Memory B cell (primary cell): ENCODE results near the gene BCKDK.

Experiments
- ATAC-seq: fragments of 150-1000 bp; cut with Tn5 transposase; 2 replicates; pipeline ENCODE4 v1.10.0; 2021; ENCODE audit warnings: low read depth, mild to moderate bottlenecking, moderate library complexity
- DNase-seq, 2 donors: peaks; one replicate each; pipeline ENCODE4 v3.0.0; 2022; ENCODE audit warnings: low spot score in 2 of 2
- H3K27ac Mint-ChIP-seq: one replicate; pipeline ENCODE4 v1.8.0; 2022; ENCODE audit warnings: mild to moderate bottlenecking, moderate library complexity, mixed read lengths
- H3K27me3 Mint-ChIP-seq: one replicate; pipeline ENCODE4 v1.8.0; 2022; ENCODE audit warnings: mixed read lengths
- H3K36me3 Mint-ChIP-seq: one replicate; pipeline ENCODE4 v1.8.0; 2022; ENCODE audit warnings: mild to moderate bottlenecking, mixed read lengths
- H3K4me1 Mint-ChIP-seq: one replicate; pipeline ENCODE4 v1.8.0; 2022; ENCODE audit warnings: mixed read lengths
- H3K4me3 Mint-ChIP-seq: one replicate; pipeline ENCODE4 v1.8.0; 2022; ENCODE audit warnings: mild to moderate bottlenecking, moderate library complexity, mixed read lengths
- H3K9me3 Mint-ChIP-seq: one replicate; pipeline ENCODE4 v1.8.0; 2022; ENCODE audit warnings: mixed read lengths

BCKDK gene

DNA sequence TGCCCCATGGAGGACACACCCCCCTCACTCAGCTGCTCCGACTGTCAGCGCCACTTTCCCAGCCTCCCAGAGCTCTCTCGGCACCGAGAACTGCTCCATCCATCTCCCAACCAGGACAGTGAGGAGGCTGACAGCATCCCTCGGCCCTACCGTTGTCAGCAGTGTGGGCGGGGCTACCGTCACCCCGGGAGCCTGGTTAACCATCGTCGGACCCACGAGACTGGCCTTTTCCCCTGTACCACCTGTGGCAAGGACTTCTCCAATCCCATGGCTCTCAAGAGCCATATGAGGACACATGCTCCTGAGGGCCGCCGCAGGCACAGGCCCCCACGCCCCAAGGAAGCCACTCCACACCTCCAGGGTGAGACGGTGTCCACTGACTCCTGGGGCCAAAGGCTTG lies 31.9 kb upstream of the BCKDK start:
- ATAC-seq: no peak
- no peaks in the 10 kb centered on the region for H3K9me3 Mint-ChIP-seq
- DNase-seq: no peak
- H3K4me3 Mint-ChIP-seq: no peak overlapping the region
- no peak overlapping the region for H3K27ac Mint-ChIP-seq
- H3K27me3 Mint-ChIP-seq: no peaks in the 10 kb centered on the region
- peaks cover 32% of the 10 kb centered on the region for H3K4me1 Mint-ChIP-seq
- peaks cover 15% of the 10 kb centered on the region for H3K36me3 Mint-ChIP-seq

- Mint-ChIP-seq H3K36me3 (peaks cover 15% of the 10 kb centered on the region), H3K27me3 (no peaks in the 10 kb centered on the region), H3K9me3 (no peaks in the 10 kb centered on the region), H3K27ac (no peak overlapping the region), H3K4me3 (no peak overlapping the region), H3K4me1 (peaks cover 31% of the 10 kb centered on the region)
- ATAC-seq (no peak), DNase-seq (no peak)
These were observed 31.2 kb upstream of the BCKDK start for GRCh38 chr16:31077024-31077423.

DNA sequence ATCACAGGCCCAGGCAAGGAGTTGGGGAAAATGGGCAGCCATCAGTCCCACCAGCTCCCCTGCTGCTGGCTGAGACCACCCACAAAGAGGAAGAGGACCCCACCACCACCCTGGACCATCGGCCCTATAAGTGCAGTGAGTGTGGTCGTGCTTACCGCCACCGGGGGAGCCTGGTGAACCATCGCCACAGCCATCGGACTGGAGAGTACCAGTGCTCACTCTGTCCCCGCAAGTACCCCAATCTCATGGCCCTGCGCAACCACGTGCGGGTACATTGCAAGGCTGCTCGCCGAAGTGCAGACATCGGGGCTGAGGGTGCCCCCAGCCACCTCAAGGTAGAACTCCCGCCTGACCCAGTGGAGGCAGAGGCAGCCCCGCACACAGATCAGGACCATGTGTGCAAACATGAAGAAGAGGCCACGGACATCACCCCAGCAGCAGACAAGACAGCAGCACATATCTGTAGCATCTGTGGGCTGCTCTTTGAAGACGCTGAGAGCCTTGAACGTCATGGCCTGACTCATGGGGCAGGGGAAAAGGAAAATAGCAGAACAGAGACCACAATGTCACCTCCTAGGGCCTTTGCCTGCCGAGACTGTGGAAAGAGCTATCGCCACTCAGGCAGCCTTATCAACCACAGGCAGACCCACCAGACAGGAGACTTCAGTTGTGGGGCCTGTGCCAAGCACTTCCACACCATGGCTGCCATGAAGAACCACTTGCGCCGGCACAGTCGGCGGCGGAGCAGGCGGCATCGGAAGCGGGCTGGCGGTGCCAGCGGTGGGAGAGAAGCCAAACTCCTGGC lies 30.4 kb upstream of the BCKDK start:
- no peak for DNase-seq
- Mint-ChIP-seq H3K9me3 (no peaks in the 10 kb centered on the region), H3K36me3 (peaks cover 18% of the 10 kb centered on the region), H3K27me3 (no peaks in the 10 kb centered on the region), H3K4me3 (no peak overlapping the region), H3K27ac (no peak overlapping the region), H3K4me1 (peaks cover 27% of the 10 kb centered on the region)
- no peak for ATAC-seq

- DNase-seq (no peak), ATAC-seq (no peak)
- H3K4me1 Mint-ChIP-seq: peaks cover 25% of the 10 kb centered on the region
- H3K9me3 Mint-ChIP-seq: no peaks in the 10 kb centered on the region
- no peak overlapping the region for H3K27ac Mint-ChIP-seq
- no peak overlapping the region for H3K4me3 Mint-ChIP-seq
- H3K27me3 Mint-ChIP-seq: no peaks in the 10 kb centered on the region
- H3K36me3 Mint-ChIP-seq: peaks cover 18% of the 10 kb centered on the region
These were observed 29.4 kb upstream of the BCKDK start for GRCh38 chr16:31078597-31079341.

- Mint-ChIP-seq H3K27ac (no peak overlapping the region), H3K4me1 (peaks cover 24% of the 10 kb centered on the region), H3K4me3 (no peak overlapping the region), H3K9me3 (no peaks in the 10 kb centered on the region), H3K27me3 (no peaks in the 10 kb centered on the region), H3K36me3 (peaks cover 18% of the 10 kb centered on the region)
- ATAC-seq (no peak), DNase-seq (no peak)
These were observed 28.7 kb upstream of the BCKDK start for GRCh38 chr16:31079342-31079944.

GRCh38 chr16:31080035-31080629 lies 28.1 kb upstream of the BCKDK start:
- Mint-ChIP-seq H3K9me3 (no peaks in the 10 kb centered on the region), H3K4me1 (peaks cover 18% of the 10 kb centered on the region), H3K4me3 (no peak overlapping the region), H3K27ac (peak overlapping the region; percentile 47), H3K27me3 (no peaks in the 10 kb centered on the region), H3K36me3 (peaks cover 18% of the 10 kb centered on the region)
- DNase-seq (no peak), ATAC-seq (no peak)

DNA sequence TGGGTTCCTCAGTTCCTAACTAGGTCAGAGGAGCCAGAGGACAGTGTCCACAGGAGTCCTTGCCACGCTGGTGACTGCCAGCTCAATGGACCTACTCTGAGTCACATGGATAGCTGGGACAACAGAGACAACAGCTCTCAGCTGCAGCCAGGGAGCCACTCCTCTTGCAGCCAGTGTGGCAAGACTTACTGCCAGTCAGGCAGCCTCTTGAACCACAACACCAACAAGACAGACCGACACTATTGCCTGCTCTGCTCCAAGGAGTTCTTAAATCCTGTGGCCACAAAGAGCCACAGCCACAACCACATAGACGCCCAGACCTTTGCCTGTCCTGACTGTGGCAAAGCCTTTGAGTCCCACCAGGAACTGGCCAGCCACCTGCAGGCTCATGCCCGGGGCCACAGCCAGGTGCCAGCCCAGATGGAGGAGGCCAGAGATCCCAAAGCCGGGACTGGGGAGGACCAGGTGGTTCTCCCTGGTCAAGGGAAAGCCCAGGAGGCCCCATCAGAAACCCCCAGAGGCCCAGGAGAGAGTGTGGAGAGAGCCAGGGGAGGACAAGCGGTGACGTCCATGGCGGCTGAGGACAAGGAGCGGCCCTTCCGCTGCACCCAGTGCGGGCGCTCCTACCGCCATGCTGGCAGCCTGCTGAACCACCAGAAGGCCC lies 27.3 kb upstream of the BCKDK start:
- Mint-ChIP-seq H3K4me3 (no peak overlapping the region), H3K9me3 (no peaks in the 10 kb centered on the region), H3K27me3 (no peaks in the 10 kb centered on the region), H3K4me1 (peaks cover 18% of the 10 kb centered on the region), H3K36me3 (peaks cover 18% of the 10 kb centered on the region), H3K27ac (no peak overlapping the region)
- no peak for ATAC-seq
- no peak for DNase-seq

DNA sequence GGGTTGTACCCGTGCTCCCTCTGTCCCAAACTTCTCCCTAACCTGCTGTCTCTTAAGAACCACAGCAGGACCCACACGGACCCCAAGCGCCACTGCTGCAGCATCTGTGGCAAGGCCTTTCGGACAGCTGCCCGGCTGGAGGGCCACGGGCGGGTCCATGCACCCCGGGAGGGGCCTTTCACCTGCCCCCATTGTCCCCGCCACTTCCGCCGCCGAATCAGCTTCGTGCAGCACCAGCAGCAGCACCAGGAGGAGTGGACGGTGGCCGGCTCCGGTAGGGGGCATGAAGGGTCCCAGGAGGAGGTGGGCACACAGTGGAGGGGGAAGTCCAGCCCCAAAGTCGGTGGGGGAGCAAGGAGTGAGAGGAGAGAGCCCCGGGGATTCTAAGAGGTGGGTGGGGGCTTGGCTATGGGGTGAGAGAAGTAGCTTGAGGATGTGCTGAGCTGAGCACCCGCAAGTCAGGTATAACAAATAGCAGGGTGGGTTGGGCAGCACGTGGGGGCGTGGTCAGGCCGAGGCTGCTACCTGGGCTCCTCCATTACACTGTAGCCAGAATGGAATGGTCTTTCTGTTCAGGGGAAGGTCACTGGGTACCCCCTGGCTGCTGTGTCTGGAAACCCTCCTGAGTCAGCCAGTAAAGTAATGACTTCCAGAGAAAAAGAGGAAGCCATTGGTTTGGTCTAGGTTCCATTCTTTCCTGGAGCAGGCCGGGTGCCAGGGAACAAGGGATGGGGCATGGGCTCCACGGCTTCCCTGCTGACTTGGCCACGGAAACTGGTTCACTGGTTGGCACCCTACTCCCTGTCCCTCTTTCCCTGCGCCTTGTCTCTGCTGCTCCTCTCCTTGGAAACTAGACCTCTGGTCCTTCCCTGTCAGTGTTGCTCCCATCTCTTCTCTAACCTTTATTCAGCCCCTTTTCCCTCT lies 26.5 kb upstream of the BCKDK start:
- ATAC-seq: no peak
- Mint-ChIP-seq H3K4me3 (no peak overlapping the region), H3K27ac (peak overlapping the region; percentile 77), H3K36me3 (peaks cover 21% of the 10 kb centered on the region), H3K4me1 (peaks cover 14% of the 10 kb centered on the region), H3K9me3 (no peaks in the 10 kb centered on the region), H3K27me3 (no peaks in the 10 kb centered on the region)
- DNase-seq: no peak

- no peak for ATAC-seq
- H3K9me3 Mint-ChIP-seq: no peaks in the 10 kb centered on the region
- peak overlapping the region; percentile 77 for H3K27ac Mint-ChIP-seq
- no peak overlapping the region for H3K4me3 Mint-ChIP-seq
- H3K36me3 Mint-ChIP-seq: peaks cover 21% of the 10 kb centered on the region
- DNase-seq: no peak
- H3K27me3 Mint-ChIP-seq: no peaks in the 10 kb centered on the region
- peaks cover 14% of the 10 kb centered on the region for H3K4me1 Mint-ChIP-seq
These were observed 25.7 kb upstream of the BCKDK start for GRCh38 chr16:31082368-31083045.

- Mint-ChIP-seq H3K9me3 (no peaks in the 10 kb centered on the region), H3K36me3 (peaks cover 16% of the 10 kb centered on the region), H3K27ac (no peak overlapping the region), H3K4me1 (peaks cover 14% of the 10 kb centered on the region), H3K27me3 (no peaks in the 10 kb centered on the region), H3K4me3 (no peak overlapping the region)
- ATAC-seq: no peak
- DNase-seq: no peak
These were observed 25.1 kb upstream of the BCKDK start for GRCh38 chr16:31083081-31083480.

DNA sequence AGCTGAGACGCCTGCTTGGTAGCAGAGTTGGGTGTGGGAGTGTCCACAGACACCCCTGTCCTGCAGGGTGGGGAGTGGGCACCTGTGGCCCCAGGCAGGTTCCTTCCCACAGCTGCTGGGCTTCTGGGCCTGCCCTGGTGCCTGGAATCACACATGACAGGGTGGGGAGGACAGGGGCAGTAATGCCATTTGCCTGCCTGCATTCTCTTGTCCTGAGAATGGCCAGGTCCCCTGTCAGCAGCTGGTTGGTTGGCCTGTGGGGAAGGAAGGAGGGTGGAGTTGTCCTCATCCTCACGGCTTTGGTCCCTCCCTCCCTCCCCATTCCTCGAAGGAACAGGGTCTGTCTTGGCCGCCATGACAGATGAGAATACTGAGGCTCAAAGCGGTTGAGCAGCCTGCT lies 24.6 kb upstream of the BCKDK start:
- H3K36me3 Mint-ChIP-seq: peaks cover 13% of the 10 kb centered on the region
- no peak for DNase-seq
- no peak overlapping the region for H3K27ac Mint-ChIP-seq
- H3K4me3 Mint-ChIP-seq: no peak overlapping the region
- no peaks in the 10 kb centered on the region for H3K9me3 Mint-ChIP-seq
- H3K4me1 Mint-ChIP-seq: peaks cover 14% of the 10 kb centered on the region
- H3K27me3 Mint-ChIP-seq: no peaks in the 10 kb centered on the region
- no peak for ATAC-seq

GRCh38 chr16:31083981-31084380 lies 24.2 kb upstream of the BCKDK start:
- no peak for ATAC-seq
- no peak overlapping the region for H3K4me3 Mint-ChIP-seq
- peaks cover 14% of the 10 kb centered on the region for H3K4me1 Mint-ChIP-seq
- DNase-seq: no peak
- no peak overlapping the region for H3K27ac Mint-ChIP-seq
- no peaks in the 10 kb centered on the region for H3K9me3 Mint-ChIP-seq
- H3K36me3 Mint-ChIP-seq: peaks cover 9% of the 10 kb centered on the region
- H3K27me3 Mint-ChIP-seq: no peaks in the 10 kb centered on the region
